Keratinocyte (primary cell): ENCODE measurements around the gene CDCA5.

Source experiments
- CTCF ChIP-seq, 3 experiments: IDR thresholded peaks in 1 of 3; conservative IDR thresholded peaks in 1 of 3; optimal IDR thresholded peaks in 1 of 3; 2 replicates in 2 of 3; 3 replicates in 1 of 3; pipeline versions ENCODE3 to v1.5.1; 2011; ENCODE audit warnings: low read length in 3 of 3, mild to moderate bottlenecking in 3 of 3, moderate library complexity in 2 of 3, control low read depth in 1 of 3, inconsistent platforms in 1 of 3; ENCODE audit not compliant: insufficient read depth in 2 of 3; ENCODE audit errors: extremely low read depth in 1 of 3
- EZH2 ChIP-seq: IDR thresholded peaks from one replicate; pipeline ENCODE4 v1.6.1; 2012; ENCODE audit warnings: inconsistent platforms, mild to moderate bottlenecking, low read length, moderate library complexity

GRCh38 chr11:65130631-65131416 is 47.0 kb upstream of the CDCA5 start:
- TF ChIP-seq CTCF (optimal IDR thresholded peaks at IDR 0.05 in 1 of 3, IDR thresholded peaks at IDR 0.05 in 1 of 3, conservative IDR thresholded peaks at IDR 0.05 in 1 of 3; ENCODE audit: extremely low read depth in 1 of 3, insufficient read depth in 2 of 3, low read length in 3 of 3), result no peak
- no peak for TF ChIP-seq EZH2
